Measurements from ENCODE around the gene CCDC169. TPM values are rescaled to one million over a fixed set of nuclear protein-coding genes. Genes with fewer than 3 reads are reported as not detected.
"Not testable (repeated sequence)": the region's sequence is repeated elsewhere in the genome, so short reads cannot be mapped to it uniquely, and the experiment has no call there.

The CCDC169 gene
- total and polyA plus RNA-seq, 12 donors = 0.15 to 5.4 (median 1.4) TPM

DNA sequence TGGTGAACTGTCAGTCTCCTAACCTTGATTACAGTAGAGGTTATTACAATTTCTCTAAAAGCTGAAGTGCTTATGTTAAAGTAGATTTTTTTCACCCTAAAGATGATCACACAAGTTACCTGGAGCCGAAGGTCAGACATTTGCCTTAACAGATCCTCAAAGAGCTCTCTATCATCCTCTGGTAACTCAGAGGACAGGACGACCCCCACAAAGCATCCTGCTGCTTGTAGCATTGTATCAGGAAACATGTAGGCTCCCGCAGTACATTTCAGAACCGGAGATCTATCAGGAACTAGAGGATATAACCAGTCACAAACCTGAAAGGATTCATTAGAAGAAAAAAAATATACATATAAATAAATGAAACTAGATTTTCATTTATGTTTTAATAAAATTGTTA, 33.7 kb upstream of the CCDC169 start:
- H3K4me1 ChIP-seq = peaks cover 0 to 41% (median 31%) of the 10 kb centered on the region in 9 donors
- 79 to 82% methylated on average over 4 of the region's 4 CpGs for WGBS, 2 donors
- H3K36me3 ChIP-seq = peaks cover 0 to 83% (median 12%) of the 10 kb centered on the region in 9 donors

DNA sequence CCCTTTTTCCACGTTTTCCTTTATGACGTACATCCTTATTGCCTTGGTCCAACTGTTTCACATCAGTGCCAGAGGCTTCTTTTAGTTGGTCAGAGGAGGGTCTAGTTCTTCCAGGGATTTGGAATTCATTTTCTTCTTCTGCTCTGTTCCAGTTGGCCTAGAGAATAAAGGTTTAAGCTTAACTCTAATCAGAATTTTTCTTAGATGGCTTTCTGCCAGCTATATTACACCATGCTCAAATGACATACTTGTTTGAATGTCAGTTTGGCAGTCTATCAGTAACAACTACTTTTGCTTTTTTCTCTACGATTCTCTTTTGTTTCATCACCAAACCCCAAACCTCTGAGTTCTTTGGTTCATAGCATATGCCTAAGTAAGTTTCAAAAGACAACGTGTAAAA, 31.7 kb upstream of the CCDC169 start:
- no peak for DNase-seq
- Histone ChIP-seq H3K4me1 (peaks cover 0 to 35% (median 18%) of the 10 kb centered on the region in 9 donors), H3K27me3 (no peaks in the 10 kb centered on the region), H3K9me3 (no peaks in the 10 kb centered on the region), H3K4me3 (no peak overlapping the region), H3K36me3 (peaks cover 0 to 89% (median 28%) of the 10 kb centered on the region in 9 donors), H3K27ac (no peak overlapping the region)
- TF ChIP-seq, protein P1, sequence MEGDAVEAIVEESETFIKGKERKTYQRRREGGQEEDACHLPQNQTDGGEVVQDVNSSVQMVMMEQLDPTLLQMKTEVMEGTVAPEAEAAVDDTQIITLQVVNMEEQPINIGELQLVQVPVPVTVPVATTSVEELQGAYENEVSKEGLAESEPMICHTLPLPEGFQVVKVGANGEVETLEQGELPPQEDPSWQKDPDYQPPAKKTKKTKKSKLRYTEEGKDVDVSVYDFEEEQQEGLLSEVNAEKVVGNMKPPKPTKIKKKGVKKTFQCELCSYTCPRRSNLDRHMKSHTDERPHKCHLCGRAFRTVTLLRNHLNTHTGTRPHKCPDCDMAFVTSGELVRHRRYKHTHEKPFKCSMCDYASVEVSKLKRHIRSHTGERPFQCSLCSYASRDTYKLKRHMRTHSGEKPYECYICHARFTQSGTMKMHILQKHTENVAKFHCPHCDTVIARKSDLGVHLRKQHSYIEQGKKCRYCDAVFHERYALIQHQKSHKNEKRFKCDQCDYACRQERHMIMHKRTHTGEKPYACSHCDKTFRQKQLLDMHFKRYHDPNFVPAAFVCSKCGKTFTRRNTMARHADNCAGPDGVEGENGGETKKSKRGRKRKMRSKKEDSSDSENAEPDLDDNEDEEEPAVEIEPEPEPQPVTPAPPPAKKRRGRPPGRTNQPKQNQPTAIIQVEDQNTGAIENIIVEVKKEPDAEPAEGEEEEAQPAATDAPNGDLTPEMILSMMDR (IDR thresholded peaks at IDR 0.05) = no peak
- WGBS, 2 donors = 63 to 70% methylated on average over 4 of the region's 4 CpGs
- ATAC-seq = no peak
- intact Hi-C loops (cut with DNase I) = no loop called here

More for the DNA sequence above, 33.7 kb upstream of the CCDC169 start:
- Histone ChIP-seq H3K9me3 (no peaks in the 10 kb centered on the region), H3K27ac (no peak overlapping the region), H3K27me3 (no peaks in the 10 kb centered on the region), H3K4me3 (no peak overlapping the region)
- intact Hi-C loops (cut with DNase I) = no loop called here
- TF ChIP-seq, protein P1 (IDR thresholded peaks at IDR 0.05) = no peak
- ATAC-seq (no peak), DNase-seq (no peak)

DNA sequence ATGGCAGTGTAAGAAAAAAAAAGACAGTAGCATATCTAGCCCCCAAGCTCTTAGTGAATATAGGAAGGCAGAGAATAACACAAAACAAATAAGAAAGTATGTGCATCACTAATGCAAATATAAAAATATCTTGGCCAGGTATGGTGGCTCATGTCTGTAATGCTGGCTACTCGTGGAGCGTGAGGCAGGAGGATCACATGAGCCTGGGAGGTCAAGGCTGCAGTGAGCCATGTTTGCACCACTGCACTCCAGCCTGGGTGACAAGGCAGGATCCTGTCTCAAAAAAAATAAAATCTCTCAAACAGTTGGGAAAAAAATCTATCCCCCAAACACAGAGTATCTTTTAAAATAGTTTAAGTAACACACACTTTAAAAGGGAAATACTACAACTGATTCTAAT, 31.2 kb upstream of the CCDC169 start:
- H3K27me3 ChIP-seq = no peaks in the 10 kb centered on the region
- no peak overlapping the region for H3K4me3 ChIP-seq
- H3K36me3 ChIP-seq = peaks cover 0 to 89% (median 33%) of the 10 kb centered on the region in 9 donors
- DNase-seq (no peak), ATAC-seq (no peak)
- TF ChIP-seq, protein P1 (IDR thresholded peaks at IDR 0.05) = no peak
- intact Hi-C loops (cut with DNase I) = no loop called here
- H3K9me3 ChIP-seq = no peaks in the 10 kb centered on the region
- WGBS, 2 donors = 77 to 90% methylated on average over 2 of the region's 2 CpGs
- no peak overlapping the region for H3K27ac ChIP-seq
- peaks cover 0 to 30% (median 15%) of the 10 kb centered on the region in 9 donors for H3K4me1 ChIP-seq

DNA sequence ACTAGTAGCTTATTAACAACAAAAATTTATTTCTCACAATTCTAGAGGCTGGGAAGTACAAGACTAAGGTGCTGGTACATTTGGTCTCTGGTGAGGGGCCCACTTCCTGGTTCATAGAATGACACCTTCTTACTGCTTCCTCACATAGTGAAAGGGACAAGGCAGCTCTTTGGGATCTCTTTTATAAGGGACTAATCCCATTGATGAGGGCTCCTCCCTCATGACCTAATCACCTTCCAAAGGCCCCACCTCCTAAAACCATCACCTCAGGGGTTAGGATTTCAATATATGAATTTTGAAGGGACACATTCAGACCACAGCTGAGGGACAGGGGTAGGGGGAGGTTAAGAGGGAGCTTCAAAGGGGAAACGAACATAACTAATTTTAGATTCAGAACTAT, 28.3 kb upstream of the CCDC169 start:
- Histone ChIP-seq H3K27ac (no peak overlapping the region), H3K9me3 (no peaks in the 10 kb centered on the region), H3K4me3 (no peak overlapping the region), H3K27me3 (no peaks in the 10 kb centered on the region), H3K4me1 (peaks cover 0 to 7% (median 0%) of the 10 kb centered on the region in 9 donors), H3K36me3 (peaks cover 0 to 90% (median 47%) of the 10 kb centered on the region in 9 donors)
- intact Hi-C loops (cut with DNase I) = no loop called here
- ATAC-seq (no peak), DNase-seq (no peak)
- TF ChIP-seq, protein P1 (IDR thresholded peaks at IDR 0.05) = no peak
- WGBS, 2 donors = 86% methylated on average over 1 of the region's 1 CpG

DNA sequence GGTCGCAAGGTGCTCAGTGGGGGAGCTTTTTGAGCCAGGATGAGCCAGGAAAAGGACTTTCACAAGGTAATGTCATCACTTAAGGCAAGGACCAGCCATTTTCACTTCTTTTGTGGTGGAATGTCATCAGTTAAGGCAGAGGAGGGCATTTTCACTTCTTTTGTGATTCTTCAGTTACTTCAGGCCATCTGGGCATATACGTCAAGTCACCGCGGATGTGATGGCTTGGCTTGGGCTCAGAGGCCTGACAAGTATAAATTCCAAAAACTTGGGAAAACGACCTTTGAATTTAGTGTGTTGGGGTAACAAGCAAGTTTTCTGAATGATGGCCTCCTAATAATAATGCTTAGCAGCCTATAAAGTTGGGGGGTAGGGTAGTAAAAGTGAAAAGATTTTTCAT, 27.3 kb upstream of the CCDC169 start:
- DNase-seq; H3K9me3 ChIP-seq; intact Hi-C loops (cut with DNase I); H3K27ac ChIP-seq; H3K27me3 ChIP-seq; H3K4me3 ChIP-seq; ATAC-seq; H3K4me1 ChIP-seq: not testable (repeated sequence)
- 77 to 83% methylated on average over 5 of the region's 5 CpGs for WGBS, 2 donors
- peaks cover 0 to 80% (median 47%) of the 10 kb centered on the region in 9 donors for H3K36me3 ChIP-seq
